MM.1S (cell line): Measurements from ENCODE around the gene CPLX3.

Source experiments
- DNase-seq: peaks from one replicate; pipeline ENCODE4 v3.0.0-alpha.2; 2015
- H2AFZ ChIP-seq: fragments of 300-600 bp; sonication (generic); 2 replicates; pipeline ENCODE4 v1.6.0; 2016; ENCODE audit warnings: antibody characterized with exemption, low read length
- H3F3A ChIP-seq: fragments of 300-600 bp; sonication (generic); 2 replicates; pipeline ENCODE4 v1.6.1; 2016; ENCODE audit warnings: mild to moderate bottlenecking, antibody characterized with exemption, low read length, moderate library complexity, mixed read lengths; ENCODE audit not compliant: insufficient read depth
- H3K27ac ChIP-seq: fragments of 300-600 bp; sonication (generic); 2 replicates; pipeline ENCODE4 v1.5.1; 2016; ENCODE audit warnings: mild to moderate bottlenecking, low read length
- H3K27me3 ChIP-seq: fragments of 300-600 bp; sonication (generic); replicated peaks from 2 replicates; pipeline ENCODE4 v1.6.0; 2016; ENCODE audit warnings: low read length; ENCODE audit not compliant: insufficient read depth
- H3K36me3 ChIP-seq: fragments of 300-600 bp; sonication (generic); replicated peaks from 2 replicates; pipeline ENCODE4 v1.6.1; 2016; ENCODE audit warnings: mild to moderate bottlenecking, low read length, mixed read lengths; ENCODE audit not compliant: insufficient read depth
- H3K4me1 ChIP-seq: fragments of 300-600 bp; sonication (generic); 2 replicates; pipeline ENCODE4 v1.6.1; 2016; ENCODE audit warnings: low read length, mixed read lengths
- H3K4me2 ChIP-seq: fragments of 300-600 bp; sonication (generic); 2 replicates; pipeline ENCODE4 v1.6.0; 2016; ENCODE audit warnings: low read depth, low read length
- H3K4me3 ChIP-seq: fragments of 300-600 bp; sonication (generic); 2 replicates; pipeline ENCODE4 v1.5.1; 2016; ENCODE audit warnings: low read length, mixed read lengths
- H3K79me2 ChIP-seq: fragments of 300-600 bp; sonication (generic); 2 replicates; pipeline ENCODE4 v1.6.1; 2016; ENCODE audit warnings: mixed run types, low read length, mixed read lengths
- H3K9ac ChIP-seq: fragments of 300-600 bp; sonication (generic); 2 replicates; pipeline ENCODE4 v1.6.1; 2016; ENCODE audit warnings: low read length, mixed read lengths
- H3K9me2 ChIP-seq: fragments of 300-600 bp; sonication (generic); replicated peaks from 2 replicates; pipeline ENCODE4 v1.6.1; 2016; ENCODE audit warnings: mild to moderate bottlenecking, low read length, mixed read lengths; ENCODE audit not compliant: insufficient read depth
- H3K9me3 ChIP-seq: fragments of 300-600 bp; sonication (generic); replicated peaks from 2 replicates; pipeline ENCODE4 v1.6.1; 2016; ENCODE audit warnings: mild to moderate bottlenecking, low read length, mixed read lengths; ENCODE audit not compliant: insufficient read depth
- H4K20me1 ChIP-seq: fragments of 300-600 bp; sonication (generic); 2 replicates; pipeline ENCODE4 v1.6.1; 2016; ENCODE audit warnings: mild to moderate bottlenecking, low read length, moderate library complexity, mixed read lengths; ENCODE audit not compliant: insufficient read depth
- EZH2 ChIP-seq: fragments of 300-600 bp; sonication (generic); optimal IDR thresholded peaks from 2 replicates; pipeline ENCODE3; 2017; ENCODE audit warnings: low read depth, mild to moderate bottlenecking, antibody characterized with exemption, low read length, mixed read lengths
- EZH2phosphoT487 ChIP-seq: fragments of 300-600 bp; sonication (generic); IDR thresholded peaks from 2 replicates; pipeline ENCODE4 v1.6.1; 2018; ENCODE audit warnings: antibody characterized with exemption, low read length
- TF ChIP-seq, protein P1 (sequence below): fragments of 300-600 bp; sonication (generic); IDR thresholded peaks from 2 replicates; pipeline ENCODE4 v1.5.1; 2016; ENCODE audit warnings: antibody characterized with exemption, low read length, mixed read lengths

Gene CPLX3

DNA sequence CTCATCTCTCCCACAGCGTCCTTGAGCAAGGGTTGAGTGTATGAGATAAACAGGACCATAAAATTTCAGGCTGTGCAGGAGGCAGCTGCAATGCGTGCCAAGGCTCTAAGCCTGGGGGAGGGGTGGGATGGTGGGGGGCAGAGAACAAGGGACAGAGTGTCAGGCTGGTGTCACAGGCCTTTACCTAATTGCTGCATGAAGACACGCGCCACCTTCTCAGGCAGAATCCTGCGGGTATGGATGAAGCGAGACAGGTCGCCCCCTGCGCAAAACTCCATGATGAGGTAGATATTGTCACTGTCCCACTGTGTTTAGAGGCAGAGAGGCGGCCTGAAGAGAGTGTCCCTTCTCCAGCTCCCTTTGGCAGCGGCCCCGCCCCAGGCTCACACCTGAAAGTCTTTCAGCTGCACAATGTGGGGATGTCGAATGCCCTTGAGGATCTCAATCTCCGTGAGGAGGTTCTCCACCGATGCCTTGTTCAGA is 15.5 kb downstream of the CPLX3 start:
- H3K9me3 ChIP-seq, result no peaks in the 10 kb centered on the region
- H3K9me2 ChIP-seq, result no peaks in the 10 kb centered on the region
- H3K4me3 ChIP-seq, result peak overlapping the region; percentile 96
- DNase-seq, result no peak
- no peaks in the 10 kb centered on the region for H4K20me1 ChIP-seq
- peaks cover 7% of the 10 kb centered on the region; the same call in 1 of the 2 replicates for H3K4me1 ChIP-seq
- H3K79me2 ChIP-seq, result peaks cover 25% of the 10 kb centered on the region
- no peaks in the 10 kb centered on the region for H3K36me3 ChIP-seq
- H3K9ac ChIP-seq, result peak overlapping the region; percentile 81; the same call in 1 of the 2 replicates
- no peaks in the 10 kb centered on the region for H3K27me3 ChIP-seq
- TF ChIP-seq EZH2phosphoT487 (no peak), EZH2 (no peak)
- TF ChIP-seq, protein P1, sequence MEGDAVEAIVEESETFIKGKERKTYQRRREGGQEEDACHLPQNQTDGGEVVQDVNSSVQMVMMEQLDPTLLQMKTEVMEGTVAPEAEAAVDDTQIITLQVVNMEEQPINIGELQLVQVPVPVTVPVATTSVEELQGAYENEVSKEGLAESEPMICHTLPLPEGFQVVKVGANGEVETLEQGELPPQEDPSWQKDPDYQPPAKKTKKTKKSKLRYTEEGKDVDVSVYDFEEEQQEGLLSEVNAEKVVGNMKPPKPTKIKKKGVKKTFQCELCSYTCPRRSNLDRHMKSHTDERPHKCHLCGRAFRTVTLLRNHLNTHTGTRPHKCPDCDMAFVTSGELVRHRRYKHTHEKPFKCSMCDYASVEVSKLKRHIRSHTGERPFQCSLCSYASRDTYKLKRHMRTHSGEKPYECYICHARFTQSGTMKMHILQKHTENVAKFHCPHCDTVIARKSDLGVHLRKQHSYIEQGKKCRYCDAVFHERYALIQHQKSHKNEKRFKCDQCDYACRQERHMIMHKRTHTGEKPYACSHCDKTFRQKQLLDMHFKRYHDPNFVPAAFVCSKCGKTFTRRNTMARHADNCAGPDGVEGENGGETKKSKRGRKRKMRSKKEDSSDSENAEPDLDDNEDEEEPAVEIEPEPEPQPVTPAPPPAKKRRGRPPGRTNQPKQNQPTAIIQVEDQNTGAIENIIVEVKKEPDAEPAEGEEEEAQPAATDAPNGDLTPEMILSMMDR, result no peak
- H3K4me2 ChIP-seq, result peak overlapping the region; percentile 83
- H3F3A ChIP-seq, result peaks cover 14% of the 10 kb centered on the region
- no peak overlapping the region for H2AFZ ChIP-seq
- no peak overlapping the region for H3K27ac ChIP-seq

DNA sequence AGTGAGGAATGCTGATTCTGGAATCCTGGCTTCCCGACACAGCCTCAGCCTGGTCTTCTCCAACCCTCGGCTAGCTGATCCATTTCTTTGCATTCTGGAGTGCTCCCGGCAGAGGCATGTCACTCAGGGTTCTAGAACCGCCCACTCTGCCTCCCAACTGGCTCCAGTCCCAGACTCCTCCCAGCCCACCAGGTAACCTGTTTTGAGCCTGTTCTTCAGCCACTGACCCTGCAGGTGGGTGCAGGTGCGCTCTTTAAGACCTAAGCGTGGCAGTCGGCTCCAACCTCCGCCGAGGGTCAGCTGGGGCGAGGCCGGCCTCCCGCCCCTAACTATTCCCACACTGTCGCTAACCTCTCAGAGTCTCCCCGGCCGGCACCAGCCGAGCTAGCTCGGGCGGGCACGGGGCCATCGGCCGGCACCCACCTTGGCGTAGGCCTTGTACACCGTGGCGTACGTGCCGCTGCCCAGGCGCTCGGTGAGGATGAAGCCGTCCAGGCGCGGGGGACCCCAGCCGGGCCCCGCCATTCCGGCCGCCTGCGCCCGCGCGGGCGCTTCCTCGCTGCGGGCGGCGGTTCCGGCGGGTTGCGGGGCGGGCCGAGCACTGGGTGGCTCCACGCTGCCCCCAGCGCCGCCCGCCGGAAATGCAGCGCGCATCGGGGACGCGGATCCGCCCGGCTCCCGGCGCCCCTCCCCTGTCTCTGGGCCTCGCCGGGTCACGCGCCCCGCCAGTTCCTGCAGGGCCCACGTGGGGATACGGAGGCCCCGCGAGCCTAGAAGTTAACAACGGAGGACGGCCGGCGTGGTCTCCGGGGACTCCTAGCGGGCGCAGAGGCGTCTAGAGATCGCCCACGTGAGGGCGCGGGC is 16.4 kb downstream of the CPLX3 start, which contains the start of gene ULK3:
Gene ULK3 (minus strand): TSS at position 576 of the 864 bp plus-strand sequence. CDS start 51 bp downstream, at position 525.
- H3K9me2 ChIP-seq, result no peaks in the 10 kb centered on the region
- H3K4me1 ChIP-seq, result peaks cover 7% of the 10 kb centered on the region; the same call in 1 of the 2 replicates
- TF ChIP-seq EZH2phosphoT487 (no peak), EZH2 (no peak)
- TF ChIP-seq, protein P1, result peak; percentile 51
- H3K36me3 ChIP-seq, result no peaks in the 10 kb centered on the region
- H3K27me3 ChIP-seq, result no peaks in the 10 kb centered on the region
- peaks cover 25% of the 10 kb centered on the region for H3K79me2 ChIP-seq
- no peaks in the 10 kb centered on the region for H4K20me1 ChIP-seq
- H3K9me3 ChIP-seq, result no peaks in the 10 kb centered on the region
- H3K9ac ChIP-seq, result peak within 1 kb of the TSS; percentile 81
- H3K4me3 ChIP-seq, result peak within 1 kb of the TSS; percentile 96
- peak; percentile 91 for DNase-seq
- H3K27ac ChIP-seq, result peak within 1 kb of the TSS; percentile 61; the same call in 1 of the 2 replicates
- peak within 1 kb of the TSS; percentile 83 for H3K4me2 ChIP-seq
- peak within 1 kb of the TSS; percentile 99 for H2AFZ ChIP-seq
- H3F3A ChIP-seq, result peaks cover 14% of the 10 kb centered on the region

DNA sequence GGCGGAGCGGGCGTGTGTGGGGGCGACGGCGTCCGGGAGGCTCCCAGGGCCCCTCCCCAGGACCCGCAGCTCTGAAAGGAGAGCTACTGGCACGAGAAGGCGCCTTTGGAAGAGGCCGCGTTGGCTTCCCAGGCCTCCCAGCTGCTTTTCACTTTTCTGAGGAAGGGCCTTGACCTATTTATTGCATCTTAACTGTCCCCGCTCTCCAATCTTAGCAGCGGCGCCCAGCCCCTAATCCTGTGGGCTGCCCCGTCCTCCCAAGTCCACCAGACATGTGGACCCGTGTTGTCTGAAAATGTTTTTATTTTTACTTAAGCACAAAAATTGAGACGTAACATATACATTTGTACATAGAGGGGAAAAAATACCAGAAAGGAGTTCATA is 17.0 kb downstream of the CPLX3 start:
- H4K20me1 ChIP-seq, result no peaks in the 10 kb centered on the region
- H3K9ac ChIP-seq, result peak overlapping the region; percentile 81
- peak overlapping the region; percentile 77 for H3K4me2 ChIP-seq
- peaks cover 7% of the 10 kb centered on the region; the same call in 1 of the 2 replicates for H3K4me1 ChIP-seq
- no peaks in the 10 kb centered on the region for H3K36me3 ChIP-seq
- TF ChIP-seq, protein P1, result no peak; the same call in none of the 2 replicates
- no peak for TF ChIP-seq EZH2
- no peak for TF ChIP-seq EZH2phosphoT487
- no peaks in the 10 kb centered on the region for H3K9me3 ChIP-seq
- H3K9me2 ChIP-seq, result no peaks in the 10 kb centered on the region
- peaks cover 25% of the 10 kb centered on the region for H3K79me2 ChIP-seq
- no peak for DNase-seq
- peak overlapping the region; percentile 53; the same call in 1 of the 2 replicates for H3K27ac ChIP-seq
- no peaks in the 10 kb centered on the region for H3K27me3 ChIP-seq
- peak overlapping the region; percentile 76 for H2AFZ ChIP-seq
- peak overlapping the region; percentile 66 for H3K4me3 ChIP-seq
- H3F3A ChIP-seq, result peaks cover 14% of the 10 kb centered on the region
